ENCODE results near the gene CHCHD6. TPM values are rescaled to one million over a fixed set of nuclear protein-coding genes. Genes with fewer than 3 reads are reported as not detected.
A peak's percentile ranks its signal among the peaks of the same experiment; 100 is the strongest.

Gene CHCHD6
- total RNA-seq, 1 experiment from 2014 or later, result 36.3 TPM

DNA sequence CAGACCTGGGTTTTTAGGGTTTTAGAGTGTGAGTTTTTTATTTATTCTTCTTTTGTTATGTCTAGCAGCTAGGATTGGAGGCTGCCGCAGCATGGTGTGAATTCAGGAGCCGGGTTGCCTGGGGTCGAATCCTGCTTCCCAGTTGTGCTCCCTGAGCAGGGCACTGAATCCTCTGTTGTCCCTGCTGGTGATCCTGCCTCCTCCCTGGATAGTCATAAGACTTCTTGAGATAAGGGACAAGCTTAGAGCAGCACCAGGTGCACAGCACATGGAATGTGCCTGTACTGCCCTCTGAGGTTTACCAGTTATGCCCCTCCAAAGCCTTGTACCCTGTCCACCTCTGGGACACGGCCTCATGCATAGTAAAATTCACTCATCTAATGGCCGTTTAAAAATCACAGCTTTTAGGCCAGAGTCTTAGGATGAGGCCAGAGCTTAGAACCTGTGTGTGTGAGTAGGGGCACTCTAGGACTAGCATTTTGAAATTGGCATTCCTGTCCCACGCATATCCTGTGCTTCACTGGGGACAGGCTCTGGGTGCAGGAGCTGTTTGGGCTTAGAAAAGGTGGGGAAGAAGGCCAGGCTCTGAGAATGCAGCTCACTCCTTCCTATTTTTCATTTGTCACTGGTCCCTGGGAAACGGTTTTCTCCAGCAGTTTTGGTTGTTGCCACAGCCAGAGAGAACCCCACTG, 47.7 kb downstream of the CHCHD6 start:
- Histone ChIP-seq H3K9me3 (ENCODE audit: control insufficient read depth in 1 of 2, insufficient read depth in 1 of 2, low read depth in 1 of 2, low read length in 2 of 2) (no peaks in the 10 kb centered on the region), H3K9ac (ENCODE audit: low read length) (no peak overlapping the region), H3K4me2 (ENCODE audit: low read length) (no peak overlapping the region), H4K20me1 (ENCODE audit: insufficient read depth) (no peaks in the 10 kb centered on the region; the same call in 1 of the 2 replicates), H3K27me3 (ENCODE audit: insufficient read depth, low read length) (no peaks in the 10 kb centered on the region), H3K27ac (ENCODE audit: low read depth, low read length) (no peak overlapping the region), H3K36me3 (ENCODE audit: control insufficient read depth in 1 of 2, insufficient read depth in 2 of 2, low read length in 2 of 2) (no peaks in the 10 kb centered on the region), H3K79me2 (ENCODE audit: insufficient read depth, low read length) (peaks cover 8% of the 10 kb centered on the region; the same call in 1 of the 2 replicates), H2AFZ (ENCODE audit: low read depth, low read length, poor library complexity, severe bottlenecking) (no peak overlapping the region), H3K9me2 (ENCODE audit: insufficient read depth) (no peaks in the 10 kb centered on the region), H3K4me3 (replicated peaks in 1 of 2; ENCODE audit: low read depth in 1 of 2, low read length in 2 of 2) (no peak overlapping the region), H3K4me1 (ENCODE audit: control insufficient read depth in 1 of 2, insufficient read depth in 2 of 2, low read length in 2 of 2) (peaks cover 3 to 5% of the 10 kb centered on the region in 2 experiments)
- DNase-seq (ENCODE audit: low read depth, low spot score) (no peak), ATAC-seq (peak; percentile 19)
- intact Hi-C loops (cut with micrococcal nuclease), result loop anchor here (1.0 to 5.0 kb wide), 5 partner anchors 231 to 793 kb away; no protein-coding TSS in a partner anchor
- POLR2A ChIA-PET, result no interaction called here
- RAD21 ChIA-PET (ENCODE audit: low non-redundant PET in 1 of 2, low total read pairs in 2 of 2, uncharacterized antibody in 2 of 2, unreplicated experiment in 2 of 2), result no interaction called here
- no TSS peak for BruUV-seq (replicated peaks)
- CTCF ChIA-PET, result interaction anchor here (0.8 to 2.9 kb wide), 4 partner anchors 231 to 722 kb away, joined by 3 to 14 read pairs (median 4); partner anchors contain the start of gene PLXNA1
- TF ChIP-seq SRF (IDR thresholded peaks at IDR 0.05; ENCODE audit: low read depth) (no peak), JUND (IDR thresholded peaks at IDR 0.05) (no peak), CBX3 (IDR thresholded peaks at IDR 0.05; ENCODE audit: low read depth) (no peak), YY1 (IDR thresholded peaks at IDR 0.05; ENCODE audit: extremely low read depth, insufficient replicate concordance, low read depth, low read length) (no peak), EZH2 (IDR thresholded peaks at IDR 0.05) (no peak), POLR2AphosphoS5 (IDR thresholded peaks at IDR 0.05; ENCODE audit: low read depth, low read length) (no peak), TCF7L2 (IDR thresholded peaks at IDR 0.05; ENCODE audit: borderline replicate concordance, extremely low read depth, insufficient read depth, insufficient read length) (no peak), ZNF274 (IDR thresholded peaks at IDR 0.05; ENCODE audit: low read depth, low read length) (no peak), SIN3A (IDR thresholded peaks at IDR 0.05; ENCODE audit: low read depth) (no peak), EZH2phosphoT487 (IDR thresholded peaks at IDR 0.05; ENCODE audit: borderline replicate concordance) (no peak), CEBPB (IDR thresholded peaks at IDR 0.05; ENCODE audit: low read depth) (no peak), FOSL1 (IDR thresholded peaks at IDR 0.05; ENCODE audit: low read depth) (no peak), ELF1 (IDR thresholded peaks at IDR 0.05; ENCODE audit: borderline replicate concordance, low read depth) (no peak), RAD21 (IDR thresholded peaks at IDR 0.05; ENCODE audit: low read depth) (no peak)
- TF ChIP-seq, protein P1, sequence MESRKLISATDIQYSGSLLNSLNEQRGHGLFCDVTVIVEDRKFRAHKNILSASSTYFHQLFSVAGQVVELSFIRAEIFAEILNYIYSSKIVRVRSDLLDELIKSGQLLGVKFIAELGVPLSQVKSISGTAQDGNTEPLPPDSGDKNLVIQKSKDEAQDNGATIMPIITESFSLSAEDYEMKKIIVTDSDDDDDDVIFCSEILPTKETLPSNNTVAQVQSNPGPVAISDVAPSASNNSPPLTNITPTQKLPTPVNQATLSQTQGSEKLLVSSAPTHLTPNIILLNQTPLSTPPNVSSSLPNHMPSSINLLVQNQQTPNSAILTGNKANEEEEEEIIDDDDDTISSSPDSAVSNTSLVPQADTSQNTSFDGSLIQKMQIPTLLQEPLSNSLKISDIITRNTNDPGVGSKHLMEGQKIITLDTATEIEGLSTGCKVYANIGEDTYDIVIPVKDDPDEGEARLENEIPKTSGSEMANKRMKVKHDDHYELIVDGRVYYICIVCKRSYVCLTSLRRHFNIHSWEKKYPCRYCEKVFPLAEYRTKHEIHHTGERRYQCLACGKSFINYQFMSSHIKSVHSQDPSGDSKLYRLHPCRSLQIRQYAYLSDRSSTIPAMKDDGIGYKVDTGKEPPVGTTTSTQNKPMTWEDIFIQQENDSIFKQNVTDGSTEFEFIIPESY (IDR thresholded peaks at IDR 0.05; ENCODE audit: extremely low read depth, insufficient replicate concordance, low read length), result no peak
- TF ChIP-seq, protein P2, sequence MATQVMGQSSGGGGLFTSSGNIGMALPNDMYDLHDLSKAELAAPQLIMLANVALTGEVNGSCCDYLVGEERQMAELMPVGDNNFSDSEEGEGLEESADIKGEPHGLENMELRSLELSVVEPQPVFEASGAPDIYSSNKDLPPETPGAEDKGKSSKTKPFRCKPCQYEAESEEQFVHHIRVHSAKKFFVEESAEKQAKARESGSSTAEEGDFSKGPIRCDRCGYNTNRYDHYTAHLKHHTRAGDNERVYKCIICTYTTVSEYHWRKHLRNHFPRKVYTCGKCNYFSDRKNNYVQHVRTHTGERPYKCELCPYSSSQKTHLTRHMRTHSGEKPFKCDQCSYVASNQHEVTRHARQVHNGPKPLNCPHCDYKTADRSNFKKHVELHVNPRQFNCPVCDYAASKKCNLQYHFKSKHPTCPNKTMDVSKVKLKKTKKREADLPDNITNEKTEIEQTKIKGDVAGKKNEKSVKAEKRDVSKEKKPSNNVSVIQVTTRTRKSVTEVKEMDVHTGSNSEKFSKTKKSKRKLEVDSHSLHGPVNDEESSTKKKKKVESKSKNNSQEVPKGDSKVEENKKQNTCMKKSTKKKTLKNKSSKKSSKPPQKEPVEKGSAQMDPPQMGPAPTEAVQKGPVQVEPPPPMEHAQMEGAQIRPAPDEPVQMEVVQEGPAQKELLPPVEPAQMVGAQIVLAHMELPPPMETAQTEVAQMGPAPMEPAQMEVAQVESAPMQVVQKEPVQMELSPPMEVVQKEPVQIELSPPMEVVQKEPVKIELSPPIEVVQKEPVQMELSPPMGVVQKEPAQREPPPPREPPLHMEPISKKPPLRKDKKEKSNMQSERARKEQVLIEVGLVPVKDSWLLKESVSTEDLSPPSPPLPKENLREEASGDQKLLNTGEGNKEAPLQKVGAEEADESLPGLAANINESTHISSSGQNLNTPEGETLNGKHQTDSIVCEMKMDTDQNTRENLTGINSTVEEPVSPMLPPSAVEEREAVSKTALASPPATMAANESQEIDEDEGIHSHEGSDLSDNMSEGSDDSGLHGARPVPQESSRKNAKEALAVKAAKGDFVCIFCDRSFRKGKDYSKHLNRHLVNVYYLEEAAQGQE (IDR thresholded peaks at IDR 0.05; ENCODE audit: low read depth), result no peak
- TF ChIP-seq, protein P3, sequence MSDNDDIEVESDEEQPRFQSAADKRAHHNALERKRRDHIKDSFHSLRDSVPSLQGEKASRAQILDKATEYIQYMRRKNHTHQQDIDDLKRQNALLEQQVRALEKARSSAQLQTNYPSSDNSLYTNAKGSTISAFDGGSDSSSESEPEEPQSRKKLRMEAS (IDR thresholded peaks at IDR 0.05), result no peak
- TF ChIP-seq, protein P4, sequence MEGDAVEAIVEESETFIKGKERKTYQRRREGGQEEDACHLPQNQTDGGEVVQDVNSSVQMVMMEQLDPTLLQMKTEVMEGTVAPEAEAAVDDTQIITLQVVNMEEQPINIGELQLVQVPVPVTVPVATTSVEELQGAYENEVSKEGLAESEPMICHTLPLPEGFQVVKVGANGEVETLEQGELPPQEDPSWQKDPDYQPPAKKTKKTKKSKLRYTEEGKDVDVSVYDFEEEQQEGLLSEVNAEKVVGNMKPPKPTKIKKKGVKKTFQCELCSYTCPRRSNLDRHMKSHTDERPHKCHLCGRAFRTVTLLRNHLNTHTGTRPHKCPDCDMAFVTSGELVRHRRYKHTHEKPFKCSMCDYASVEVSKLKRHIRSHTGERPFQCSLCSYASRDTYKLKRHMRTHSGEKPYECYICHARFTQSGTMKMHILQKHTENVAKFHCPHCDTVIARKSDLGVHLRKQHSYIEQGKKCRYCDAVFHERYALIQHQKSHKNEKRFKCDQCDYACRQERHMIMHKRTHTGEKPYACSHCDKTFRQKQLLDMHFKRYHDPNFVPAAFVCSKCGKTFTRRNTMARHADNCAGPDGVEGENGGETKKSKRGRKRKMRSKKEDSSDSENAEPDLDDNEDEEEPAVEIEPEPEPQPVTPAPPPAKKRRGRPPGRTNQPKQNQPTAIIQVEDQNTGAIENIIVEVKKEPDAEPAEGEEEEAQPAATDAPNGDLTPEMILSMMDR (IDR thresholded peaks at IDR 0.05 in 2 of 3, conservative IDR thresholded peaks at IDR 0.05 in 1 of 3; ENCODE audit: borderline replicate concordance in 1 of 3, insufficient read depth in 1 of 3, low read depth in 2 of 3, low read length in 2 of 3), result no peak
- TF ChIP-seq, protein P5, sequence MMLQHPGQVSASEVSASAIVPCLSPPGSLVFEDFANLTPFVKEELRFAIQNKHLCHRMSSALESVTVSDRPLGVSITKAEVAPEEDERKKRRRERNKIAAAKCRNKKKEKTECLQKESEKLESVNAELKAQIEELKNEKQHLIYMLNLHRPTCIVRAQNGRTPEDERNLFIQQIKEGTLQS (IDR thresholded peaks at IDR 0.05), result no peak

Data from HCT116 (cell line).